ENCODE measurements around the gene PHTF1. TPM values are rescaled to one million over a fixed set of nuclear protein-coding genes. Genes with fewer than 3 reads are reported as not detected.

The PHTF1 gene
- total RNA-seq, 1 experiment from 2014 or later, result 8.4 TPM

- Mint-ChIP-seq H3K4me3 (ENCODE audit: unreplicated experiment) (no peak overlapping the region), H3K27me3 (ENCODE audit: insufficient read depth, unreplicated experiment) (no peaks in the 10 kb centered on the region), H3K27ac (ENCODE audit: low read depth, unreplicated experiment) (no peak overlapping the region), H3K4me1 (ENCODE audit: insufficient read depth, unreplicated experiment) (no peaks in the 10 kb centered on the region), H3K9me3 (ENCODE audit: unreplicated experiment) (peaks cover 7% of the 10 kb centered on the region), H3K36me3 (ENCODE audit: insufficient read depth, unreplicated experiment) (peaks cover 27% of the 10 kb centered on the region)
- POLR2A ChIA-PET, result no interaction called here
- TF ChIP-seq, protein P1, sequence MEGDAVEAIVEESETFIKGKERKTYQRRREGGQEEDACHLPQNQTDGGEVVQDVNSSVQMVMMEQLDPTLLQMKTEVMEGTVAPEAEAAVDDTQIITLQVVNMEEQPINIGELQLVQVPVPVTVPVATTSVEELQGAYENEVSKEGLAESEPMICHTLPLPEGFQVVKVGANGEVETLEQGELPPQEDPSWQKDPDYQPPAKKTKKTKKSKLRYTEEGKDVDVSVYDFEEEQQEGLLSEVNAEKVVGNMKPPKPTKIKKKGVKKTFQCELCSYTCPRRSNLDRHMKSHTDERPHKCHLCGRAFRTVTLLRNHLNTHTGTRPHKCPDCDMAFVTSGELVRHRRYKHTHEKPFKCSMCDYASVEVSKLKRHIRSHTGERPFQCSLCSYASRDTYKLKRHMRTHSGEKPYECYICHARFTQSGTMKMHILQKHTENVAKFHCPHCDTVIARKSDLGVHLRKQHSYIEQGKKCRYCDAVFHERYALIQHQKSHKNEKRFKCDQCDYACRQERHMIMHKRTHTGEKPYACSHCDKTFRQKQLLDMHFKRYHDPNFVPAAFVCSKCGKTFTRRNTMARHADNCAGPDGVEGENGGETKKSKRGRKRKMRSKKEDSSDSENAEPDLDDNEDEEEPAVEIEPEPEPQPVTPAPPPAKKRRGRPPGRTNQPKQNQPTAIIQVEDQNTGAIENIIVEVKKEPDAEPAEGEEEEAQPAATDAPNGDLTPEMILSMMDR (IDR thresholded peaks at IDR 0.05; ENCODE audit: unreplicated experiment), result no peak
- DNase-seq (ENCODE audit: unreplicated experiment), result no peak
- CTCF ChIA-PET, result interaction anchor here (0.6 kb wide), 2 partner anchors 705 to 853 kb away, joined by 3 read pairs; partner anchors contain the start of gene LRIG2
- intact Hi-C loops (cut with micrococcal nuclease), result no loop called here
- BruUV-seq (replicated peaks), result no TSS peak
These were observed 18.3 kb upstream of the PHTF1 start for GRCh38 chr1:113777561-113777960.

DNA sequence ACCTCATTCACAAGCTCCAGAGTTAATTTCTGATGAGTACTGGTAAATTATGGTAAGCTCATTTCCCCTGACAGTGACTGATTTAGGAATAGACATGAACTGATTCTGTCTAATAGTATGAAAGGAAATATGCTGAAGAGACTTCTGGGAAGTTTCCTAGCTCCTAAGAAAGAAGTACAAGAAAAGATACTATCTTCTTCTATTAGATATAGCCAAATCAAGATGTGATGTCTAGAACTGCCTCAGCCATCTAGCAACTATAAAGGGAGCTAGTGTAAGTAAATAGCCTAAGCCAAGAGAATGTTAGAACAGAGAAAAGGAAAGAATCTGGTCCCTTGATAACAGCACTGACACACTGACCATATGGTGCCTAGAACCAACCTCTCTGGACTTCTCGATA lies 10.7 kb upstream of the PHTF1 start:
- POLR2A ChIA-PET, result interaction anchor here (0.9 to 3.5 kb wide), 3 partner anchors 8 to 41 kb away, joined by 3 to 24 read pairs (median 6); partner anchors contain the start of gene PHTF1
- H3K4me1 Mint-ChIP-seq (ENCODE audit: insufficient read depth, unreplicated experiment), result peaks cover 10% of the 10 kb centered on the region
- H3K36me3 Mint-ChIP-seq (ENCODE audit: insufficient read depth, unreplicated experiment), result peaks cover 41% of the 10 kb centered on the region
- no peak for DNase-seq (ENCODE audit: unreplicated experiment)
- no peaks in the 10 kb centered on the region for H3K27me3 Mint-ChIP-seq (ENCODE audit: insufficient read depth, unreplicated experiment)
- BruUV-seq (replicated peaks), result no TSS peak
- no peak overlapping the region for H3K4me3 Mint-ChIP-seq (ENCODE audit: unreplicated experiment)
- no peaks in the 10 kb centered on the region for H3K9me3 Mint-ChIP-seq (ENCODE audit: unreplicated experiment)
- intact Hi-C loops (cut with micrococcal nuclease), result no loop called here
- H3K27ac Mint-ChIP-seq (ENCODE audit: low read depth, unreplicated experiment), result no peak overlapping the region
- TF ChIP-seq, protein P1 (IDR thresholded peaks at IDR 0.05; ENCODE audit: unreplicated experiment), result no peak
- CTCF ChIA-PET, result no interaction called here

GRCh38 chr1:113769601-113769970 lies 10.3 kb upstream of the PHTF1 start:
- Mint-ChIP-seq H3K27me3 (ENCODE audit: insufficient read depth, unreplicated experiment) (no peaks in the 10 kb centered on the region), H3K36me3 (ENCODE audit: insufficient read depth, unreplicated experiment) (peaks cover 37% of the 10 kb centered on the region), H3K27ac (ENCODE audit: low read depth, unreplicated experiment) (no peak overlapping the region), H3K4me3 (ENCODE audit: unreplicated experiment) (no peak overlapping the region), H3K9me3 (ENCODE audit: unreplicated experiment) (no peaks in the 10 kb centered on the region), H3K4me1 (ENCODE audit: insufficient read depth, unreplicated experiment) (peaks cover 10% of the 10 kb centered on the region)
- ChIA-PET POLR2A (interaction anchor here (0.9 to 3.5 kb wide), 3 partner anchors 7 to 42 kb away, joined by 3 to 24 read pairs (median 6); partner anchors contain the start of gene PHTF1), CTCF (no interaction called here)
- TF ChIP-seq, protein P1 (IDR thresholded peaks at IDR 0.05; ENCODE audit: unreplicated experiment), result no peak
- intact Hi-C loops (cut with micrococcal nuclease), result loop anchor here (10.0 kb wide), 1 partner anchor 375 kb away; the partner anchor contains the start of gene MAGI3
- BruUV-seq (replicated peaks), result no TSS peak
- DNase-seq (ENCODE audit: unreplicated experiment), result no peak

DNA sequence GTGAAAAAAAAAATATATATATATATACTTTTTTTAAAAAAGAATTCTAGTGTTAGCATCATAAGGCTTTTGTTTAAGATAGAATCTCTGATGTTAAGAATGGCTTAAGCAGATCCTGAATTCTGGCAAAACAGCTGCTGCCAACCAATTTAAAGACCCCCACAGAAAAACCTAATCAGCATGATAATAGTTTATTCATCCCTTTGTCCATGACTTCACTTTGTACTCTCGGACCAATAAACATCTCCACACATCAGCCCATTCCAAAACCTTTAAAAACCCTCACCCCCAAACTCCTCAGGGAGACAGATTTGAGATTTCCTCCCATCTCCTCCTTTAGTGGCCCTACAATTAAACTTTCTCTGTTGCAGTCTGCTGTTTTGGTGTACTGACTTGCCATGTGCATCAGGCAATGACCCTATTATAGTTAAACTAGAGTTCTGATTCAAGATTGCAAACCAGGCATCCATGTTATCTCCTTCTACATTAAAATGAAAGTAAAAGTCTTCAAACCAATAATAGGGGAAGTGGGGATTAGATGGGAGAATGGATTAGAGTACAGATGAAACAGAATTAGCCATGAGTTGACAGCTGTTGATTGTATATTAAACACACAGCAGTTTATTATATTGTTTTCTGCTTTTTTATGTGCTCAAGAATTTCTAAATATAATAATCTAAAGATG lies 9.8 kb upstream of the PHTF1 start:
- Mint-ChIP-seq H3K27ac (ENCODE audit: low read depth, unreplicated experiment) (no peak overlapping the region), H3K4me1 (ENCODE audit: insufficient read depth, unreplicated experiment) (peaks cover 10% of the 10 kb centered on the region), H3K36me3 (ENCODE audit: insufficient read depth, unreplicated experiment) (peaks cover 37% of the 10 kb centered on the region), H3K27me3 (ENCODE audit: insufficient read depth, unreplicated experiment) (no peaks in the 10 kb centered on the region), H3K9me3 (ENCODE audit: unreplicated experiment) (no peaks in the 10 kb centered on the region), H3K4me3 (ENCODE audit: unreplicated experiment) (no peak overlapping the region)
- intact Hi-C loops (cut with micrococcal nuclease), result loop anchor here (10.0 kb wide), 1 partner anchor 374 kb away; the partner anchor contains the start of gene MAGI3
- TF ChIP-seq, protein P1 (IDR thresholded peaks at IDR 0.05; ENCODE audit: unreplicated experiment), result no peak
- BruUV-seq (replicated peaks), result no TSS peak
- CTCF ChIA-PET, result no interaction called here
- POLR2A ChIA-PET, result interaction anchor here (0.9 to 3.5 kb wide), 2 partner anchors 10 to 42 kb away, joined by 3 to 24 read pairs; partner anchors contain the start of gene PHTF1
- DNase-seq (ENCODE audit: unreplicated experiment), result no peak
